BLaER1 treated with 17β-estradiol and CSF1 and Interleukin-3, amounts not matched to agents 10 nM and 100 nM (cell line): Measurements from ENCODE around the gene FRMD3.

Experiments
- H3K27ac ChIP-seq, 11 experiments: shearing (Covaris generic); formaldehyde crosslinking; 2 replicates each; pipeline ENCODE4 v1.8.1; 2022
- H3K27me3 ChIP-seq, 11 experiments: shearing (Covaris generic); formaldehyde crosslinking; 2 replicates each; pipeline ENCODE4 v1.8.1; 2022
- H3K36me3 ChIP-seq, 11 experiments: shearing (Covaris generic); formaldehyde crosslinking; 2 replicates each; pipeline ENCODE4 v1.8.1; 2022
- H3K4me1 ChIP-seq, 10 experiments: shearing (Covaris generic); formaldehyde crosslinking; 2 replicates each; pipeline ENCODE4 v1.8.1; 2022
- H3K4me2 ChIP-seq, 11 experiments: shearing (Covaris generic); formaldehyde crosslinking; 2 replicates each; pipeline ENCODE4 v1.8.1; 2022
- H3K4me3 ChIP-seq, 10 experiments: shearing (Covaris generic); formaldehyde crosslinking; 2 replicates each; pipeline ENCODE4 v1.8.1; 2022
- H3K9ac ChIP-seq, 11 experiments: shearing (Covaris generic); formaldehyde crosslinking; 2 replicates each; pipeline ENCODE4 v1.8.1; 2022
- H3K9me3 ChIP-seq, 11 experiments: shearing (Covaris generic); formaldehyde crosslinking; replicated peaks in 1 of 11; 2 replicates each; pipeline ENCODE4 v1.8.1; 2022
- H4K20me1 ChIP-seq, 11 experiments: shearing (Covaris generic); formaldehyde crosslinking; 2 replicates each; pipeline ENCODE4 v1.8.1; 2022
- Cebpa-rat ChIP-seq, 11 experiments: shearing (Covaris generic); IDR thresholded peaks; 2 replicates each; pipeline ENCODE4 v1.8.1; 2022

FRMD3 gene

DNA sequence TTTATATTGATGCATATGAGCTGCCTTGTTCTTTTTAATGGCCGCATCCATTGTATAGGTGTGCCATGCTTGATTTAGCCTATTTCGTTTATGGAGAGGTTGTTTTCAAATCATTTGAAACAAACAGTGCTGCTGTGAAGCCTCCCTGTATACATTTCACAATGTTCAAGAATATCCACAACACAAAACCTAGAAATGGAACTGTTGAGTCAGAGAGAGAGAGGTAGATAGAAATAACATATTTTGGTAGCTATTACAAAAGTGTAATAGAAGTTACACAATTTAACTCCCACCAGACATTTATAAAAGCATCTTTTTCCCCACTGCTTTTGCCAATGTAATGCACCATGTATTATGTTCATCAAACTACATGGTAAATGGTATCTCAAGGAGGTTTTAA is 82.0 kb downstream of the FRMD3 start:
- TF ChIP-seq Cebpa-rat (IDR thresholded peaks at IDR 0.05) = no peak
- Histone ChIP-seq H4K20me1 (no peaks in the 10 kb centered on the region), H3K4me1 (no peaks in the 10 kb centered on the region), H3K9ac (no peak overlapping the region), H3K9me3 (peaks cover 0 to 8% (median 0%) of the 10 kb centered on the region in 11 experiments; a peak in 1 of 22 replicates), H3K27me3 (no peaks in the 10 kb centered on the region), H3K4me2 (no peak overlapping the region), H3K4me3 (no peak overlapping the region), H3K36me3 (no peaks in the 10 kb centered on the region), H3K27ac (no peak overlapping the region)

DNA sequence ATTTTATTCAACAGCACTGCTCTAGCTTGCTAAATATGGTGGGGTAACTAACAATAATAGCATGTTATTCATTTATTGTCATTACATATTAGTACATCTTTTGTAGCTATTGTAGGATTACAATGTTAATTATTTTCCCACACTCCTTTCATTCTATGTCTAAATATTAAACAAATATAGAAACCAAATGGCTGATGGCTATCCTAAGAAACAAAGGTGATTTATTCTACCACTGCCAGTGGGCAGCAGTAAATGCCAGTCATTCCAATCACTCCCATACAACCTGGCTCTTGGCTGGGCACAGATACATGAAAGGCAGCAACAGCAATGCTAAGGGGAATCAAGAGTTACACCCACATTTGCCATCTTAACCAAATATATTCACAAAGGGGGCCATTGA is 84.1 kb downstream of the FRMD3 start:
- Histone ChIP-seq H3K9ac (no peak overlapping the region), H3K36me3 (no peaks in the 10 kb centered on the region), H4K20me1 (no peaks in the 10 kb centered on the region), H3K4me1 (no peaks in the 10 kb centered on the region), H3K4me2 (no peak overlapping the region), H3K27me3 (no peaks in the 10 kb centered on the region), H3K4me3 (no peak overlapping the region), H3K9me3 (peaks cover 0 to 8% (median 0%) of the 10 kb centered on the region in 11 experiments; a peak in 1 of 22 replicates), H3K27ac (no peak overlapping the region)
- TF ChIP-seq Cebpa-rat (IDR thresholded peaks at IDR 0.05) = no peak

DNA sequence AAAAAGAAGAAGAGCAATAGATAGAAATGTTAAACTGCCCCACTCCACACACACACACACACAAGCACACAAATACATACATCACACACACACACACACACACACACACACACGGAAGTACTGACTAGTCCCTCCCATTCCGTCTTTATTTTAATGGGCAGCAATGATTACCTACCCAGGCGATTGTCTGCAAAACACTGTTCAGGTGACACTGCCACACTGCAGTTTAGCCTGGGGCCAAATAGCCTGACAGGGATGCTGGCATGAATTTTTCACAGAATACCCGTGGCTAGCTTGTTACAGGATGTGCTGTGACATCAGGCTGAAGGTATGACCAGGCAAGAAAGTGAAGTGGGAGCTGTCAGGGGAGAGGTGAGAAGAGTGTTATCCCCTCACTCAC is 86.9 kb downstream of the FRMD3 start:
- no peak overlapping the region for H3K9ac ChIP-seq

DNA sequence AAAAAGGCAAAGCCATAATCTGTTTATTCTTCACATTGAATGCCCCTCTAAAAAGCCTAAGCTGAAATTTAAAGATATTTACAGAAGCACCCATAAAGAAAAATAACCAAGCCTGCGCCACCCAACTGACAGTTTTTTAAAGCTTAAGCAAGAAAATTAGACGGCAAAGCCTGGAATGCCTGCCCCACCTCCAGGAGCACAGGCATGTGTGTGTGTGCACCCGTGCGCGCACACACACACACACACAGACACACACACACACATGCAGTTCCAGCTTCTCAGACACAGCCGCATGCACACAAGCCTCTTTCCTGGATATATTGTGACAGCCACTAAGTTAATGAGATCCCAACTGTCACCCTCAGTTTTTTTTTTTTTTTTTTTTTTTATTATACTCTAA is 88.2 kb downstream of the FRMD3 start:
- Histone ChIP-seq H3K4me3 (no peak overlapping the region), H3K27me3 (no peaks in the 10 kb centered on the region), H3K9ac (no peak overlapping the region), H3K4me2 (no peak overlapping the region), H3K4me1 (no peaks in the 10 kb centered on the region), H3K27ac (no peak overlapping the region), H4K20me1 (no peaks in the 10 kb centered on the region), H3K36me3 (no peaks in the 10 kb centered on the region), H3K9me3 (peaks cover 0 to 2% (median 0%) of the 10 kb centered on the region in 11 experiments; a peak in 1 of 22 replicates)
- no peak for TF ChIP-seq Cebpa-rat (IDR thresholded peaks at IDR 0.05)

More for the DNA sequence above, 86.9 kb downstream of the FRMD3 start:
- no peak for TF ChIP-seq Cebpa-rat (IDR thresholded peaks at IDR 0.05)
- Histone ChIP-seq H4K20me1 (no peaks in the 10 kb centered on the region), H3K9me3 (peaks cover 0 to 8% (median 0%) of the 10 kb centered on the region in 11 experiments; a peak in 1 of 22 replicates), H3K4me3 (no peak overlapping the region), H3K27ac (no peak overlapping the region), H3K27me3 (no peaks in the 10 kb centered on the region), H3K36me3 (no peaks in the 10 kb centered on the region), H3K4me2 (no peak overlapping the region), H3K4me1 (no peaks in the 10 kb centered on the region)

DNA sequence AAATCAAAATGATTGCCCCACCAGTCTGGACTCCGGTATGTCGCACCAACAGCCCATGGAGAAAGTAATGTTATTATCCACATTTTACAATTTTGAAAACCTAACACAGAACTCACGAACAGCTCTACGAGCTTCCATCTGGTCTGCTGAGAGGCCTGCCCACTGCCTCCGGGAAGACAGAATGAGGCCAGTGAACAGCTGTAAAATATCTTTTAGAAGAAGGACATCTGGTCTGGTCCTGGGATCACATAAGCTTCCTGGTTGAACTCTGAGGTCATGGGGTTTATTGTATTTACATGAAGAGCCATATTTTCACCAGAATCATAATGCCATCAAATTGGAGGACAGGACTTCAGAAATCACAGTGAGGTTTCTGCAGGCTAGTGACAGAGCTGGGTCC is 89.0 kb downstream of the FRMD3 start:
- Histone ChIP-seq H3K9ac (no peak overlapping the region), H3K36me3 (no peaks in the 10 kb centered on the region), H3K27me3 (no peaks in the 10 kb centered on the region), H3K4me2 (no peak overlapping the region), H3K4me1 (no peaks in the 10 kb centered on the region), H3K4me3 (no peak overlapping the region), H3K27ac (no peak overlapping the region), H3K9me3 (no peaks in the 10 kb centered on the region), H4K20me1 (no peaks in the 10 kb centered on the region)
- no peak for TF ChIP-seq Cebpa-rat (IDR thresholded peaks at IDR 0.05)

DNA sequence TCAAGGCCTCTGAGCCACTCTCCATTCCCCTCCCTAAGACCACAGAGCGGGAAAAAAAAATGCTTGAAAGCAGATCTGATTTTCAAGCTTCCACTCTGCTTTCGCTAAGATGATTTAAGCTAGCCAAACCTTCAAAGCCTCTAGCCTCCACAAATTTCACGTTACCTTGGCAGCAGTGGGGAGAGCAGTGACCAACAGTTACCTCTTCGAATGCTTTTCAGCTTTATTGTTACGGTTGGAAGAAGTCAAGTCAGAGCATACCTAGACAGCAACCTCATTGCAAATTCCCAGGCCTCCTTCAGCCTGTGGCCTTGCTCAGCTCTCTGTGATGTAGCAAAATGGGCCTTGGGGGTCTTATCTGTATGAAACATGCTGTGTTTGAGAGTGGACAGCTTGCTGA is 89.6 kb downstream of the FRMD3 start:
- TF ChIP-seq Cebpa-rat (IDR thresholded peaks at IDR 0.05) = no peak
- Histone ChIP-seq H3K4me1 (no peaks in the 10 kb centered on the region), H3K4me2 (no peak overlapping the region), H3K27ac (no peak overlapping the region), H3K9ac (no peak overlapping the region), H3K4me3 (no peak overlapping the region), H3K36me3 (no peaks in the 10 kb centered on the region), H3K9me3 (no peaks in the 10 kb centered on the region), H3K27me3 (no peaks in the 10 kb centered on the region), H4K20me1 (no peaks in the 10 kb centered on the region)

DNA sequence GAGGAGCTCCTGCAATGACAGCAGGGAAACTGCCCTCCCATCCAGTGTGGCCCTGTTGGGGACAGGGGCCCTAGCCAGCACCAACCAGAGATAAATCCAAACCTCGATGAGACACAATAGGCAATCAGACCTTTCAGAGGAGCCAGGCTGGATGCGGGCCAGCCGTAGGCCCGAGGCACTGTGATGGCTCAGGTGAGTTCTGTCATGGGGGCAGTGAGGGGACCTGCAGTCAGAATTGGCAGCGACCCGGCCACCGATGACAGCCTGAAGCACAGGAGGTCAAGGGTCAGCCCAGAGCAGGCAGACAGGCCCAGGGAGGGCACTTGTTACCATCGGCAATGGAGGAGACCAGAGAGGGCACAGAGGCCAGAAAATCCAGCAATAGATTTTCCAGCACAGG is 90.8 kb downstream of the FRMD3 start:
- Histone ChIP-seq H3K4me2 (no peak overlapping the region), H3K9ac (no peak overlapping the region), H3K36me3 (no peaks in the 10 kb centered on the region), H3K27me3 (no peaks in the 10 kb centered on the region), H3K9me3 (no peaks in the 10 kb centered on the region), H4K20me1 (no peaks in the 10 kb centered on the region), H3K4me1 (no peaks in the 10 kb centered on the region), H3K4me3 (no peak overlapping the region), H3K27ac (no peak overlapping the region)
- TF ChIP-seq Cebpa-rat (IDR thresholded peaks at IDR 0.05) = no peak

DNA sequence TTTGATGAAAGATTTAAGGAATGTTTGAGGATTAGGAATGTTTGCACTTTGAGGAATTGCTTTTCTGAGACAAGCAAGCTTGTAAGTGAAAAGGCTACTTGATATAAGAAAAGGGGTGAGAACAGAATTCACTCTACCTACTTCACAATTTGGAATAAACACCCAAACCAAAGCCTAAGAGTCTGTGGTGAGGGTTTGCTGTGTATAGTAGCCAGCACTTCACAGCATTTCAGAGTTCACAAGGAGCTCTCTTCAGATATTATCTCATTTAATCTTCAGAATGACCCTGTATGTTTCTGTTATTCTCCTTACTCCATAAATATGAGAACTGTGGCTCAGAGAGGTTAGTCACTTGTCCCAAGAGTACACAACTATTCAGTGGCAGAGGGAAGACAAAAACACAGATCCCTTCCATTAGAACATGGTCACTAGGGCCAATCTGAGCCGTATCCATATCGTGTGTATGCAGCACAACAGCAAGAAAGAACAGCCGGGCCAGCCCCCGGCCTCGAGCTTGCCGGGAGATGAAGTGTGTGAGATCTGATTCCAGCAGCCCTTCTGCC is 92.4 kb downstream of the FRMD3 start:
- H3K27ac ChIP-seq = no peak overlapping the region
- no peak overlapping the region for H3K4me2 ChIP-seq
- no peaks in the 10 kb centered on the region for H4K20me1 ChIP-seq
- H3K9me3 ChIP-seq = no peaks in the 10 kb centered on the region
- H3K27me3 ChIP-seq = no peaks in the 10 kb centered on the region
- TF ChIP-seq Cebpa-rat (IDR thresholded peaks at IDR 0.05) = no peak
- H3K4me1 ChIP-seq = no peaks in the 10 kb centered on the region
- no peak overlapping the region for H3K4me3 ChIP-seq
- no peaks in the 10 kb centered on the region for H3K36me3 ChIP-seq
- H3K9ac ChIP-seq = no peak overlapping the region

DNA sequence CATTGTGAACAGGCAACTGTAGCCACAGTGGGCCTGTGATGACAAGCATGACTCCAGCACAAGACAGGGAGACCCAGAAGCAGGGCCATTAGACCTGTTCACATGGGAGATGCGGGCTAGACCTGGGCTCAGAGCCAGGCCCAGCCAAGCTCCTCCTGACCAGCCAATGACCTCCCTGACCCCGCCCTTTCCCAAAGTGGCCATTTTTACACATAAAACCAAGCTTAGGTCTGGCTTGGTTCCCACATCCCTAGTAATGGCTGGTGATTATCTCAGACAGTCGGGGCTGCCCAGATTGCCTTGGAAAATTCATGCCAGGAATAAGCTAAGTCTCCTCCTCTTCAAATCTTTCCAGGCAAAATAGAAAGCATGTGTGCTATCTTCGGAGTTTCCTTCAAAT is 94.1 kb downstream of the FRMD3 start:
- no peaks in the 10 kb centered on the region for H3K4me1 ChIP-seq
- no peaks in the 10 kb centered on the region for H3K36me3 ChIP-seq
- H3K4me3 ChIP-seq = no peak overlapping the region
- H3K9me3 ChIP-seq = no peaks in the 10 kb centered on the region
- no peak overlapping the region for H3K27ac ChIP-seq
- TF ChIP-seq Cebpa-rat (IDR thresholded peaks at IDR 0.05) = no peak
- H3K27me3 ChIP-seq = no peaks in the 10 kb centered on the region
- no peaks in the 10 kb centered on the region for H4K20me1 ChIP-seq
- H3K9ac ChIP-seq = no peak overlapping the region
- H3K4me2 ChIP-seq = no peak overlapping the region

DNA sequence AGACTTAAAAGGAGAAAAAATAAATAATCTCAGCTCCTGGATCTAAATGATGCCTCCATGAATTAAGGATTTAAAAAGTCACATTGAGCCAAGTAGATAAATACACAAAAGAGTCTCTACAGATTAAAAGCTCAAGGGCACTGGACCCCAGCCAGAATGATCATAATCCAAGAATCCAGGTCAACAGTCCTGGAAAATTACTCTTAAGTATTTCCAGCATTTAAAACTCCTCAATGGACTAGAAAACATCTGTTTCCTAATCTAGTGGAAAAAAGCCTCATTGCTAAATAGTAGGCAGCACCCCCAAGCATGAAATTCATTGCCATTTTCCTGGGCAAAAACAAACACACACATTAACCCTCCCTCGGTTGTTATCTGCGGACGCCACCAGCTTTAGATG is 96.8 kb downstream of the FRMD3 start:
- H3K27me3 ChIP-seq = no peaks in the 10 kb centered on the region
- H3K4me2 ChIP-seq = no peak overlapping the region
- H3K9ac ChIP-seq = no peak overlapping the region
- H3K9me3 ChIP-seq = no peaks in the 10 kb centered on the region
- peaks cover 0 to 3% (median 0%) of the 10 kb centered on the region in 10 experiments; a peak in 1 of 20 replicates for H3K4me1 ChIP-seq
- no peak overlapping the region for H3K4me3 ChIP-seq
- no peaks in the 10 kb centered on the region for H4K20me1 ChIP-seq
- H3K27ac ChIP-seq = no peak overlapping the region
- no peaks in the 10 kb centered on the region for H3K36me3 ChIP-seq
- no peak for TF ChIP-seq Cebpa-rat (IDR thresholded peaks at IDR 0.05)
